SK-N-SH (cell line): ENCODE results near the gene ROBO1. TPM values are rescaled to one million over a fixed set of nuclear protein-coding genes. Genes with fewer than 3 reads are reported as not detected.

Experiments used
- CTCF ChIA-PET: fragments of 300-600, 350-600 bp; formaldehyde crosslinking; extraction: SDS; loops from one replicate; lab custom pipeline; 2021; lab: Yijun Ruan, JAX
- POLR2A ChIA-PET: fragments of 350-600 bp; sonication (Branson Sonifier 250); formaldehyde crosslinking; extraction: SDS; loops from one replicate; lab custom pipeline; 2020; ENCODE audit warnings: antibody characterized with exemption, inconsistent platforms; lab: Yijun Ruan, JAX
- DNase-seq: peaks from one replicate; pipeline ENCODE4 v3.0.0; 2012
- H2AFZ ChIP-seq: fragments of 200-600 bp; sonication (generic); 2 replicates; pipeline ENCODE4 v1.8.1; 2016; ENCODE audit warnings: antibody characterized with exemption, mild to moderate bottlenecking, low read depth
- H3F3A ChIP-seq: fragments of 200-600 bp; sonication (generic); replicated peaks from 2 replicates; pipeline ENCODE3; 2016; ENCODE audit warnings: antibody characterized with exemption, mild to moderate bottlenecking; ENCODE audit not compliant: insufficient read depth
- H3K27ac ChIP-seq, 2 experiments: fragments of 200-500 bp in 1 of 2; fragments of 200-600 bp in 1 of 2; sonication (Bioruptor generic) in 1 of 2; sonication (generic), shearing (Covaris generic) in 1 of 2; 2 replicates each; pipeline versions ENCODE4 v1.5.1 to v1.6.1; 2014 to 2016; ENCODE audit warnings: low read depth in 2 of 2, inconsistent platforms in 1 of 2, low read length in 1 of 2, mild to moderate bottlenecking in 1 of 2, mixed read lengths in 1 of 2
- H3K27me3 ChIP-seq: fragments of 200-600 bp; sonication (generic), shearing (Covaris generic); 2 replicates; pipeline ENCODE4 v1.6.1; 2016; ENCODE audit warnings: mixed run types; ENCODE audit not compliant: insufficient read depth
- H3K36me3 ChIP-seq, 2 experiments: fragments of 200-500 bp in 1 of 2; fragments of 200-600 bp in 1 of 2; sonication (Bioruptor generic) in 1 of 2; sonication (generic) in 1 of 2; replicated peaks in 1 of 2; 2 replicates each; pipeline versions ENCODE3 to v1.5.1; 2014 to 2016; ENCODE audit warnings: low read length in 1 of 2, mild to moderate bottlenecking in 1 of 2; ENCODE audit not compliant: insufficient read depth in 2 of 2, control insufficient read depth in 1 of 2
- H3K4me1 ChIP-seq, 2 experiments: fragments of 200-500 bp in 1 of 2; fragments of 200-600 bp in 1 of 2; sonication (Bioruptor generic) in 1 of 2; sonication (generic), shearing (Covaris generic) in 1 of 2; 2 replicates each; pipeline versions ENCODE4 v1.5.1 to v1.6.1; 2014 to 2016; ENCODE audit warnings: low read depth in 1 of 2, low read length in 1 of 2, mixed run types in 1 of 2; ENCODE audit not compliant: insufficient read depth in 2 of 2, control insufficient read depth in 1 of 2
- H3K4me2 ChIP-seq: fragments of 200-600 bp; sonication (generic), shearing (Covaris generic); 2 replicates; pipeline ENCODE4 v1.6.1; 2017; ENCODE audit warnings: mixed run types
- H3K4me3 ChIP-seq, 2 experiments: fragments of 200-500 bp in 1 of 2; fragments of 200-600 bp in 1 of 2; sonication (Bioruptor generic) in 1 of 2; sonication (generic), shearing (Covaris generic) in 1 of 2; 2 replicates each; pipeline versions ENCODE4 v1.5.1 to v1.8.1; 2014 to 2016; ENCODE audit warnings: low read depth in 2 of 2, inconsistent platforms in 1 of 2, low read length in 1 of 2, mild to moderate bottlenecking in 1 of 2, mixed read lengths in 1 of 2, moderate library complexity in 1 of 2
- H3K79me2 ChIP-seq: fragments of 200-600 bp; sonication (generic); 2 replicates; pipeline ENCODE4 v1.8.1; 2017; ENCODE audit warnings: mild to moderate bottlenecking; ENCODE audit not compliant: insufficient read depth
- H3K9ac ChIP-seq: fragments of 200-600 bp; sonication (generic); 2 replicates; pipeline ENCODE4 v1.6.1; 2017; ENCODE audit warnings: mixed run types
- H3K9me2 ChIP-seq: fragments of 200-600 bp; sonication (generic); 2 replicates; pipeline ENCODE4 v1.6.1; 2017; ENCODE audit warnings: mixed run types
- H3K9me3 ChIP-seq: fragments of 200-600 bp; sonication (generic); 2 replicates; pipeline ENCODE4 v1.6.1; 2017; ENCODE audit warnings: mixed run types, mild to moderate bottlenecking, moderate library complexity
- H4K20me1 ChIP-seq: fragments of 200-600 bp; sonication (generic); 2 replicates; pipeline ENCODE4 v1.6.1; 2017; ENCODE audit warnings: mild to moderate bottlenecking, mixed run types; ENCODE audit not compliant: insufficient read depth
- FOXM1 ChIP-seq: IDR thresholded peaks from 2 replicates; pipeline ENCODE4 v1.4.0; 2012; ENCODE audit warnings: low read depth, mild to moderate bottlenecking
- GATA2 ChIP-seq: sonication (generic); formaldehyde crosslinking; IDR thresholded peaks from 2 replicates; pipeline ENCODE4 v1.5.0; 2020; ENCODE audit warnings: mild to moderate bottlenecking, missing genetic modification reagents
- MAX ChIP-seq: IDR thresholded peaks from 2 replicates; pipeline ENCODE4 v1.4.0; 2012; ENCODE audit warnings: low read depth
- MXI1 ChIP-seq: IDR thresholded peaks from 2 replicates; pipeline ENCODE4 v1.6.1; 2012; ENCODE audit warnings: mild to moderate bottlenecking, low read depth, low read length, improper control_type of control experiment
- PBX3 ChIP-seq: IDR thresholded peaks from 2 replicates; pipeline ENCODE4; 2012
- POLR2AphosphoS5 ChIP-seq: IDR thresholded peaks from 2 replicates; pipeline ENCODE4 v1.6.1; 2012; ENCODE audit warnings: low read depth, low read length
- RCOR1 ChIP-seq: fragments of 150-350 bp; IDR thresholded peaks from 2 replicates; pipeline ENCODE4 v1.6.1; 2017; ENCODE audit warnings: antibody characterized with exemption, low read length
- REST ChIP-seq: IDR thresholded peaks from 2 replicates; pipeline ENCODE4 v1.6.1; 2012; ENCODE audit warnings: mild to moderate bottlenecking, low read depth, low read length, moderate library complexity
- RFX5 ChIP-seq: IDR thresholded peaks from 2 replicates; pipeline ENCODE4 v1.6.1; 2012; ENCODE audit warnings: mild to moderate bottlenecking, improper control_type of control experiment, low read length
- RXRA ChIP-seq: IDR thresholded peaks from 2 replicates; pipeline ENCODE4 v1.4.0; 2012; ENCODE audit warnings: low read depth, mild to moderate bottlenecking, borderline replicate concordance
- SMC3 ChIP-seq: IDR thresholded peaks from 2 replicates; pipeline ENCODE4 v1.6.1; 2012; ENCODE audit warnings: low read depth, low read length, improper control_type of control experiment
- TAF1 ChIP-seq: IDR thresholded peaks from 2 replicates; pipeline ENCODE4 v1.6.1; 2012; ENCODE audit warnings: low read depth, mild to moderate bottlenecking, low read length, moderate library complexity, borderline replicate concordance
- TCF12 ChIP-seq: IDR thresholded peaks from 2 replicates; pipeline ENCODE4 v1.4.0; 2012
- TEAD4 ChIP-seq: IDR thresholded peaks from 2 replicates; pipeline ENCODE4 v1.4.0; 2012; ENCODE audit warnings: mild to moderate bottlenecking, borderline replicate concordance; ENCODE audit not compliant: insufficient read depth
- USF1 ChIP-seq: IDR thresholded peaks from 2 replicates; pipeline ENCODE4 v1.4.0; 2012; ENCODE audit warnings: low read depth, borderline replicate concordance
- YY1 ChIP-seq: IDR thresholded peaks from 2 replicates; pipeline ENCODE4 v1.4.0; 2012; ENCODE audit warnings: low read depth, mild to moderate bottlenecking
- ZBTB33 ChIP-seq: IDR thresholded peaks from 2 replicates; pipeline ENCODE4 v1.4.0; 2012; ENCODE audit warnings: low read depth, borderline replicate concordance
- WGBS: methylation state at CpG from one replicate; pipeline ENCODE4 v1.1.6; 2017; ENCODE audit warnings: low lambda C conversion rate; 5-methylcytosine and 5-hydroxymethylcytosine counted together
- polyA plus RNA-seq, 3 experiments: library from polyadenylated mRNA; depleted of rRNA; stranded (reverse); fragments of >200 nt; gene quantifications; 2 replicates each; pipeline ENCODE4 v1.2.3, GENCODE V29; 2012

ROBO1 gene
- polyA plus RNA-seq, 1 of the 3 experiments (the other 2 are of a cell fraction), result 22.7 TPM

- TF ChIP-seq ZBTB33, result no peak
- TF ChIP-seq RFX5, result no peak
- no peak for TF ChIP-seq TCF12
- TF ChIP-seq YY1, result no peak
- no peak for TF ChIP-seq MAX
- TF ChIP-seq USF1, result no peak
- TF ChIP-seq TEAD4, result no peak
- TF ChIP-seq PBX3, result no peak
Observed at GRCh38 chr3:78629544-78629943, 1138.3 kb downstream of the ROBO1 start (continued).

GRCh38 chr3:78621061-78621716 is 1146.6 kb downstream of the ROBO1 start:
- H3K9me2 ChIP-seq, result no peaks in the 10 kb centered on the region
- 88% methylated on average over 3 of the region's 3 CpGs for WGBS
- no peak overlapping the region for H3K9ac ChIP-seq
- no peak overlapping the region for H3K4me2 ChIP-seq
- TF ChIP-seq RXRA (no peak), REST (no peak), FOXM1 (no peak), MAX (no peak), SMC3 (no peak), TAF1 (no peak), ZBTB33 (no peak), RFX5 (no peak), RCOR1 (no peak), GATA2 (CRISPR knock-in tag) (no peak), MXI1 (no peak), POLR2AphosphoS5 (no peak)
- TF ChIP-seq, all 33 proteins: peak for 0
- Histone ChIP-seq H2AFZ (no peak overlapping the region), H3K9me3 (no peaks in the 10 kb centered on the region), H3K27ac (no peak overlapping the region), H3K79me2 (no peaks in the 10 kb centered on the region), H3K4me3 (no peak overlapping the region), H3F3A (no peaks in the 10 kb centered on the region), H3K36me3 (peaks cover 18 to 22% of the 10 kb centered on the region in 2 experiments), H3K27me3 (no peaks in the 10 kb centered on the region), H3K4me1 (no peaks in the 10 kb centered on the region; a peak in 1 of 4 replicates), H4K20me1 (no peaks in the 10 kb centered on the region)
- ChIA-PET POLR2A (no interaction called here), CTCF (interaction anchor here (1.7 kb wide), 1 partner anchor 24 kb away, joined by 5 read pairs; no protein-coding TSS in a partner anchor)
- DNase-seq, result no peak
